ENCODE results near the gene KCTD16.

The KCTD16 gene

DNA sequence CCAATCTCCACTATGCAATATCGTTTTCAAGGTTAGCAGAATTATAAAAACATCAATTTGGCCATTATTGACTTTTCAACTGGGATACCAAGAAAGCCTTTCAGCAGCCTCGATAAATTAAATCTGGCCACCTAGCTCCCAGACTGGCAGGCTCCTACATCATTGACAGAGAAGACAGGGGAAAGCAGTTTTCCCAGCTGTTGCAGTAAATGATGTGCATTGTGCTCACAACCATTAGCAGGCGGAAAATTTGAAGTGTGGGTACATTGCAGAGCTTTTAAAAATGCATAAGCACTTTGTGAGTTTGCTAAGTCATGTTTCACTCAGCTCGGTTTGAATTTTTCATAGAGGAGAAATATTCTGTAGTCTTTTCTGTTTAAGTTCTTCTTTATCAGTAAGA, 297.9 kb downstream of the KCTD16 start:
- DNase-seq, result no peak

DNA sequence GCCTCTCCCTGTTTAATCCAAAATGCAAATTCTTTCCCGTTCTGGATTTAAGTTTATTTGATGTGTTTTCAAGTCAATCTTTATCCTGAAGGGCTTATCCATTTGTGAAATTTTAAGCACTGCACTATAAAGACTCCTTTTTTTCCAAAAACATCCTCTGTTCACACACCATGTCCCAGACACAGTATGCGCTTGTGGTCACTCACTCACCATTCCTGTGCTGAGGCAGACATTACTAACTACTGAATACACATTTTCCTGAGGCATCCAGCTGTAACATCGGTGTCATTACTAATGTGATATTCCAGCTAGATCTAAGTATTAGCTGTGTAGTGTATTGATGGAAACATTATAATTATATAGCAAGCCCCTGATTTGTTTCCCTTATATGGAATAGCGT, 298.4 kb downstream of the KCTD16 start:
- DNase-seq, result no peak

GRCh38 chr5:144472221-144472620, 301.5 kb downstream of the KCTD16 start:
- no peak for DNase-seq

GRCh38 chr5:144473650-144474049, 303.0 kb downstream of the KCTD16 start:
- DNase-seq, result no peak

GRCh38 chr5:144478565-144478964, 307.9 kb downstream of the KCTD16 start:
- no peak for DNase-seq

- DNase-seq, result no peak
Measured at GRCh38 chr5:144481861-144482260, 311.2 kb downstream of the KCTD16 start.

- DNase-seq, result no peak
Measured at GRCh38 chr5:144484124-144484897, 313.6 kb downstream of the KCTD16 start.

DNA sequence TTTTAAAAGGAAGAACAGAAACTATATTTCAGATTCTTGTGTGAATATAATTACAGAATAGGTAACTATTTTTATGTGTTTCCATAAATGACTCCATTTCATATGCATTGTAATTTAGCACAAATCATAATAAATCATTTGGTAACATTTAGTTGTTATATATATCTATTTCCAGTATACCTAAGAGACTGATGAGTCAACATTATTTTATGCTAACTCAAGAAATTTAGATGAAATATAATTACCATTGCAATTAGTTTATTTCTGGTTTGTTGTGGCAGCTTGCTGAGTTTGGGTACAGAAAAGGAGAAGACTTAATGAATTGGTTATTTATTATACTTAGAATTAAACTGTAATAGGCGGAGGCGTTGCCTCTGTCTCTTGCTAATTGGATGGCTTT, 314.9 kb downstream of the KCTD16 start:
- DNase-seq, result no peak

DNA sequence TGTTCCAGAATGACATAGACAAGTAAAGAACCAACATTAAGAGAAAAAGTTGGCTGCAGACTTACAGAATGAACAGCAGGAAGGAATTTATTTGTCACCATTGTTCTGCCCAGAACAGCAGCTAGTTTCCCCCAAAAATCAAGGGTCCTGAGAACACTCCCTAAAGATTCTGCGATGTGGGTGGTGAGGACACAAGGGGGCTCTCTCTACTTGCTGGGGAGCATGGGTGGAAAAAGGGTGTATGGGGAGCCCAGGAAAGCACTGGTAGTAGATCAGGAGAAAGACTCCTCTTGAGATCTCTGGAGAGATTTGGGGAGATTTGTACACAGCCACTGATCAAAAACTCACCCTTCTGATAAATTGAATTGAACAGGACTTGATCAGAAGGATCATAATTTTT, 316.5 kb downstream of the KCTD16 start:
- no peak for DNase-seq

DNA sequence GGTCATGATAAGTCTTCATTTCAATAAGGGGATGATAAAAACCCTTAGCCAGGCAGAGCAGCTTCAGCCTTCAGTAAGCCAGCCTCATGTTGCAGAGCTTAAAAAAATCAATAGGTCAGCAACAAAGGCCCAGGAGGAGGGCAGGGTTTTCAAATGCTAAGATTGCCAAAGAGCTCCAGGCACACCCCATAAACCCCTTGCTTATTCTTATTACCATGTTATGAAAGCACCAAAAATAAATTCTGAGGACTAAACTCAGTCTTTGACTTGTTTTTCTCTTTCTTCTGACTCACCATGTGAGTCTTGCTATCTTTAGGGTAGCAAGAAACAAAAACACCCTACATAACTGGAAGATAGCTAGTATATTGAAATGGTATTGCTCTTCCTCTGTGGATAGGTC, 317.1 kb downstream of the KCTD16 start:
- no peak for DNase-seq

- DNase-seq, result no peak
Measured at GRCh38 chr5:144503123-144503522, 332.4 kb downstream of the KCTD16 start.

GRCh38 chr5:144504929-144505577, 334.4 kb downstream of the KCTD16 start:
- no peak for DNase-seq

DNA sequence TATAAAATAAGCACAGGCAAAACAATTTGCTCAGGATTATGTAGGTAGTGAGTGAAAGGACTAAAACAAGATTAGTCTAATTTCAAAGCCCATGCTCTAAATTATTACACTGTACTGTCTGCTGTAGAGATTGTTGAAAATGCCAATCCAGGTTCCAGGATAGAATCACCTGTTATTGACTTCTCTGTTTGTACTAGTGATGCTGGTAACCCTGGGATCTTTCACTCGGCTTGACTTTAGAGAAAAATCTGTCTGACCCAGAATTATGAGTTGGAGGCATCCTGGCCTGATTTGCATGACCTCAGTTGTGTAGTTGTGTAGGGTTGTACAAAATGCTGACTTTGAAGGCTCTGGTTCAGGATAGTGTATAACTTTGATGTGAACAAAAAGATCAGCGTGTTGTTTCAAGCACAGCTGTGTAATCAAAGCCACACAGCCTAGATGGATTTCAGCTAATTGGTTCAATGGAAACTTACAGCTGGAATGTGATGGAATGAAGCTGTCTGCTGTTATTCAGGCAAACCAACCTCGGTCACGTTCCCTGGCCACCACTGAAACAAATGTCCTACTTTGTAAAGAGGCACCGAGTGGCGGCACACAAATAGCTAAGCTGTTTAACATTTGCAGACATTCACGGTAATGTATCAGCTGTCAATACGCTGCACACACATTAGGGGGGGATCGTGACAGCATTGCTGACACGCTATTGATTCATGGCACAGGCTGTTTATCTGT, 340.3 kb downstream of the KCTD16 start:
- no peak for DNase-seq

- DNase-seq, result no peak
Measured at GRCh38 chr5:144511580-144512072, 341.0 kb downstream of the KCTD16 start.

DNA sequence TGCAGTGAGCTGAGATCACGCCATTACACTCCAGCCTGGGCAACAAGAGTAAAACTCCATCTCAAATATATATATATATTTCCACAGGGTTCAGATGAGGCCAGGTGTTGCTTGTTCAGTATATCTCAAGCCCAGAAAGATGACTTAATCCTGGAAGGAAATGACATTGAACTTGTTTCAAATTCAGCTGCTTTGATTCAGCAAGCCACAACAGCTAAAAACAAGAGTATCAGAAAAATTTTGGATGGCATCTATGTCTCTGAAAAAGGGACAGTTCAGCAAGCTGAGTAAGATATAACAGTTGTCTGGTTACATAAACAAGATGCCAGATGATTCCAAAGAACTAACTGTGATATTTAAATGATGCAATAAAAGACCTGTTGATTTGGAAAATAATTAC, 352.0 kb downstream of the KCTD16 start:
- DNase-seq, result no peak

- no peak for DNase-seq
Measured at GRCh38 chr5:144525000-144525399, 354.3 kb downstream of the KCTD16 start.

- no peak for DNase-seq
Measured at GRCh38 chr5:144531188-144531587, 360.5 kb downstream of the KCTD16 start.
